OCI-LY7 (cell line): ENCODE measurements around the gene JPT2. TPM values are rescaled to one million over a fixed set of nuclear protein-coding genes. Genes with fewer than 3 reads are reported as not detected.

ENCODE experiments used
- BruUV-seq: library from RNA; stranded (reverse); fragments of 400-500 nt; replicated peaks from 2 replicates; lab custom pipeline; 2021; lab: Mats Ljungman, UMichigan
- CTCF ChIA-PET: fragments of 300-600 bp; sonication (Branson Sonifier 250); formaldehyde crosslinking; loops from one replicate; lab custom pipeline; 2022; ENCODE audit warnings: antibody characterized with exemption; ENCODE audit not compliant: unreplicated experiment; lab: Charles Lee
- POLR2A ChIA-PET: fragments of 300-600 bp; sonication (Branson Sonifier 250); formaldehyde crosslinking; loops from one replicate; lab custom pipeline; 2022; ENCODE audit warnings: antibody characterized with exemption; lab: Charles Lee
- DNase-seq: peaks from one replicate; pipeline ENCODE4 v3.0.0-alpha.2; 2015; ENCODE audit warnings: low spot score
- H2AFZ ChIP-seq: fragments of 200-600 bp; sonication (generic), shearing (Covaris generic); 2 replicates; pipeline ENCODE4 v1.6.1; 2014; ENCODE audit warnings: mild to moderate bottlenecking, antibody characterized with exemption, low read length, moderate library complexity
- H3K27ac ChIP-seq: fragments of 200-600 bp; sonication (generic); 2 replicates; pipeline ENCODE4 v1.5.1; 2014; ENCODE audit warnings: mixed run types, low read depth, mild to moderate bottlenecking, moderate library complexity, low read length, inconsistent platforms; ENCODE audit not compliant: poor library complexity, severe bottlenecking
- H3K36me3 ChIP-seq: fragments of 200-600 bp; sonication (generic); 2 replicates; pipeline ENCODE4 v1.6.1; 2014; ENCODE audit warnings: mild to moderate bottlenecking, antibody characterized with exemption, low read length, moderate library complexity, mixed read lengths; ENCODE audit not compliant: insufficient read depth
- H3K4me1 ChIP-seq: fragments of 200-600 bp; sonication (generic); 2 replicates; pipeline ENCODE4 v1.5.1; 2014; ENCODE audit warnings: mild to moderate bottlenecking, low read length; ENCODE audit not compliant: insufficient read depth, poor library complexity, severe bottlenecking
- H3K4me2 ChIP-seq: fragments of 200-600 bp; sonication (generic); 2 replicates; pipeline ENCODE4 v1.6.1; 2014; ENCODE audit warnings: mild to moderate bottlenecking, low read length
- H3K4me3 ChIP-seq: fragments of 200-600 bp; sonication (generic); 2 replicates; pipeline ENCODE4 v1.5.1; 2014; ENCODE audit warnings: mild to moderate bottlenecking, low read depth, low read length; ENCODE audit not compliant: poor library complexity, severe bottlenecking
- H3K79me2 ChIP-seq: fragments of 200-600 bp; sonication (generic); 2 replicates; pipeline ENCODE4 v1.6.1; 2016; ENCODE audit warnings: low read depth, mild to moderate bottlenecking, low read length, moderate library complexity, mixed read lengths; ENCODE audit not compliant: insufficient read depth
- H3K9me2 ChIP-seq: fragments of 200-600 bp; sonication (generic); 2 replicates; pipeline ENCODE4 v1.6.1; 2016; ENCODE audit warnings: mild to moderate bottlenecking, low read length, mixed read lengths; ENCODE audit not compliant: insufficient read depth
- H3K9me3 ChIP-seq: fragments of 200-600 bp; sonication (generic); 2 replicates; pipeline ENCODE4 v1.6.1; 2014; ENCODE audit warnings: mild to moderate bottlenecking, mixed run types, low read length, mixed read lengths
- H4K20me1 ChIP-seq: fragments of 200-600 bp; sonication (generic); 2 replicates; pipeline ENCODE4 v1.6.1; 2014; ENCODE audit warnings: mild to moderate bottlenecking, antibody characterized with exemption, low read length, moderate library complexity, mixed read lengths; ENCODE audit not compliant: insufficient read depth
- CTCF ChIP-seq: fragments of 200-600 bp; sonication (generic); conservative IDR thresholded peaks from 2 replicates; pipeline ENCODE4 v1.5.1; 2014; ENCODE audit warnings: mild to moderate bottlenecking, antibody characterized with exemption, low read length, moderate library complexity, mixed read lengths
- EZH2phosphoT487 ChIP-seq: fragments of 200-600 bp; sonication (generic); IDR thresholded peaks from 2 replicates; pipeline ENCODE4 v1.6.1; 2018; ENCODE audit warnings: low read depth, borderline replicate concordance, mild to moderate bottlenecking, mixed run types, antibody characterized with exemption, low read length, moderate library complexity, mixed read lengths
- intact Hi-C: fragments of 100-400 bp; cut with micrococcal nuclease; formaldehyde crosslinking; loops from one replicate; pipeline ENCODE4 v1.10.0; 2022; ENCODE audit not compliant: unreplicated experiment
- total RNA-seq, 2 experiments: library from RNA; depleted of rRNA in 1 of 2; stranded (reverse); fragments of >200 nt in 1 of 2; shearing (Covaris generic) in 1 of 2; gene quantifications; 2 replicates each; pipeline ENCODE4 v1.2.3, GENCODE V29; 2014 to 2022

The JPT2 gene
- total RNA-seq, 2 experiments from 2014 or later, result 67.4 to 75.2 TPM

GRCh38 chr16:1655909-1656807 is 21.9 kb upstream of the JPT2 start:
- Histone ChIP-seq H3K36me3 (peaks cover 47% of the 10 kb centered on the region), H3K79me2 (no peaks in the 10 kb centered on the region), H4K20me1 (no peaks in the 10 kb centered on the region), H3K4me3 (no peak overlapping the region), H3K27ac (no peak overlapping the region), H3K9me3 (no peaks in the 10 kb centered on the region), H2AFZ (no peak overlapping the region), H3K9me2 (no peaks in the 10 kb centered on the region), H3K4me1 (no peaks in the 10 kb centered on the region), H3K4me2 (no peak overlapping the region)
- no TSS peak for BruUV-seq
- DNase-seq, result no peak
- ChIA-PET POLR2A (no interaction called here), CTCF (no interaction called here)
- intact Hi-C loops, result no loop called here
- TF ChIP-seq CTCF (no peak), EZH2phosphoT487 (no peak)

GRCh38 chr16:1656808-1657617 is 21.1 kb upstream of the JPT2 start:
- peaks cover 44% of the 10 kb centered on the region for H3K36me3 ChIP-seq

More at GRCh38 chr16:1656808-1657617, 21.1 kb upstream of the JPT2 start:
- ChIA-PET POLR2A (no interaction called here), CTCF (no interaction called here)
- Histone ChIP-seq H3K27ac (no peak overlapping the region), H3K9me3 (no peaks in the 10 kb centered on the region), H3K4me1 (no peaks in the 10 kb centered on the region), H3K9me2 (no peaks in the 10 kb centered on the region), H2AFZ (no peak overlapping the region), H3K4me2 (no peak overlapping the region), H3K4me3 (no peak overlapping the region), H4K20me1 (no peaks in the 10 kb centered on the region), H3K79me2 (no peaks in the 10 kb centered on the region)
- intact Hi-C loops, result no loop called here
- no TSS peak for BruUV-seq
- no peak for TF ChIP-seq CTCF
- no peak for TF ChIP-seq EZH2phosphoT487
- no peak for DNase-seq
